HuH-7 (cell line): ENCODE measurements around the gene DMD.

Source experiments
- DNase-seq: peaks from one replicate; pipeline ENCODE4 v3.0.0; 2011; ENCODE audit warnings: low spot score

The DMD gene

DNA sequence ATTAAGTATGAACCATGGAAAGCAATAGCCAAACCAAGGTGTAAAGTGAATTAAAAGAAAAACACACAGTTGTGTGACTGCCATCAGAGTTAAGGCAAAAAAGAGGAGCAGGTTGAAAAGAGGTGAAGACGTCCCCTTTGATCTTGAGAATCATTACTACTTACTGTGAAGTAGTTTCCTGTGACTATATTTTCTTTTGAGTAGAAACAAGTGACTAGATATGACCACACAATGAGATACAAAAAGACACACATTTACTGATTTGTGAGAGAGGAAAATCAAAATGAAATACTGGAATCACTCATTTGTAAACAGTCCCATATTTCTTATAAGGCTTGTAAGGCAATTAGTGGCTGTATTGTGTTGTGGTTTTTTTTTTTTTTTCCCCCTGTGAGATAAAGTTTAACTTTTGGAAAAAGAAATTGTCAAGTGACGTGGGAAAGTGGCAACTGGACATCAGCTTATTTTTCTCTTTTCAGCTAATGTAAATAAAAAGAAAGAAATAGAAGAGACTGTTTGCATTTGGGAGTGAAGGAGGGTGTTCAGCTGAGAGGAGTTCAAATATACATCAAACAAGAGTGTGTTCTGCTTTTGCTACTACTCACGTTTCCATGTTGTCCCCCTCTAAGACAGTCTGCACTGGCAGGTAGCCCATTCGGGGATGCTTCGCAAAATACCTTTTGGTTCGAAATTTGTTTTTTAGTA is 2033.1 kb downstream of the DMD start:
- DNase-seq = no peak

DNA sequence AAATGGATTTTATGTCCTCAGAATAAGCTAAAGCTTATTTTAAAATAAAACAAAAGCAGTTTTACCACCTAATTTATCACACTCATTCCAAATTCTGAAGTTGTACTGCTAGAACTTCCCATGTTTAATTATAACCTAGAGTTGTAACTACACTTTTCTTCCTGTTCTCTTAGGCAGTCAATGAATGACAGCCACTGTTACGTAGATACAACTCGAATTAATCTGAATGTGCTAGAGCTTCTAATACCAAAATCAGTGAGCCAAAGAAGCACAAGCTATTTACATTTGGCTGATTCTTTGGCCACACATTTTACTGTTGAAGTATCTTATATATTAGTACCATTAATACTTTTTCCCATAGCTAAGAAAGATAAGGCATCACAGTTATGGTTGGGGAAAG is 2040.6 kb downstream of the DMD start:
- no peak for DNase-seq

GRCh38 chrX:31168551-31168950 is 2042.8 kb downstream of the DMD start:
- DNase-seq = no peak

- no peak for DNase-seq
These were observed 2044.5 kb downstream of the DMD start for GRCh38 chrX:31166832-31167231.

- no peak for DNase-seq
These were observed 2044.9 kb downstream of the DMD start for GRCh38 chrX:31166416-31166815.

GRCh38 chrX:31165241-31166035 is 2045.9 kb downstream of the DMD start:
- no peak for DNase-seq

DNA sequence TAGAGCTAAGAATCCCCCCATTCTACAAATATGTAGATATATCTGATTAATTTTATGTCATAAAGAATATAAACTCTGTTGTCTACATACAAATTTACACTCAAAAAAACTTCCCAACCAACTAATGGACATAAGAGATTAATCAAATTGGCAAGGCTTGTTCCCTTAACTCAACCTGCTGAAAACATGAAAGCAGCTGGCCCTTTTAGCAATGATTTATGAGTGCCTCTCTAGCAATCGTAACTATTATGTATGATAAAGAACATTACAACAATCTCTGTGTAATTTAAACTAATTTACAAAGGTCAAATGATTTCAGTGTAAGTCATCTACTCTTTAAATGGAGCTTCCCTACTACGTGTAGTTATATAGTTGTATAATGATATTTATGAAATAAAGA is 2056.4 kb downstream of the DMD start:
- no peak for DNase-seq

DNA sequence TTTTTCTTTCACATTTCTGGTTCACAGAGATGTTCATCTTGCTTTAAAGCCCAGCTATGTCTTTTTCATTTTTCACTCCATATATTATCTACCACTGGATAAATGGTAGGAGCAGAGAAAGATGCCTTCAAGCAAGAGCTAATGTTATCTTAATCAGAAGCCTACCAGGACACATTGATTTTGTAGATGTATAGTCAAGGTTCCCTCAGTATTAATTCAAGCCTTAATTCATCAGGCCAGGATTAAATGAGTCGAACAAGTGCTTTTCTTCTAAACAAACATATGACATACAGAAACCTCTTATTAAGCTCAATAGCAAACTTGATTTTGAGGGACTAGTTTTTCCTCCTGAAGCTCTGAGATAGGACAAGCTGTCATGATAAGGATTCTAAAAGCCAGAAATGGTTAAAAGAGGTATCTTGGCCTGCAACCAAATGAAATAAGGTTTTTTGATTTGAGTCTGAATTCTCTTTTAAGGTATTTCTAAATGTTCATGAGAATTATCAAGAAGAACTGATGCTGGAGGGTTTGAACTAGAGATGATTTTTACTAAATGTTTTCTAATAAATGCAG is 2057.8 kb downstream of the DMD start:
- no peak for DNase-seq

- DNase-seq = no peak
These were observed 2064.2 kb downstream of the DMD start for GRCh38 chrX:31147175-31147574.

GRCh38 chrX:31139961-31140360 is 2071.4 kb downstream of the DMD start:
- DNase-seq = no peak

GRCh38 chrX:31138124-31138523 is 2073.2 kb downstream of the DMD start:
- DNase-seq = no peak

GRCh38 chrX:31136144-31136611 is 2075.2 kb downstream of the DMD start:
- no peak for DNase-seq

GRCh38 chrX:31132821-31133241 is 2078.5 kb downstream of the DMD start:
- DNase-seq = no peak

DNA sequence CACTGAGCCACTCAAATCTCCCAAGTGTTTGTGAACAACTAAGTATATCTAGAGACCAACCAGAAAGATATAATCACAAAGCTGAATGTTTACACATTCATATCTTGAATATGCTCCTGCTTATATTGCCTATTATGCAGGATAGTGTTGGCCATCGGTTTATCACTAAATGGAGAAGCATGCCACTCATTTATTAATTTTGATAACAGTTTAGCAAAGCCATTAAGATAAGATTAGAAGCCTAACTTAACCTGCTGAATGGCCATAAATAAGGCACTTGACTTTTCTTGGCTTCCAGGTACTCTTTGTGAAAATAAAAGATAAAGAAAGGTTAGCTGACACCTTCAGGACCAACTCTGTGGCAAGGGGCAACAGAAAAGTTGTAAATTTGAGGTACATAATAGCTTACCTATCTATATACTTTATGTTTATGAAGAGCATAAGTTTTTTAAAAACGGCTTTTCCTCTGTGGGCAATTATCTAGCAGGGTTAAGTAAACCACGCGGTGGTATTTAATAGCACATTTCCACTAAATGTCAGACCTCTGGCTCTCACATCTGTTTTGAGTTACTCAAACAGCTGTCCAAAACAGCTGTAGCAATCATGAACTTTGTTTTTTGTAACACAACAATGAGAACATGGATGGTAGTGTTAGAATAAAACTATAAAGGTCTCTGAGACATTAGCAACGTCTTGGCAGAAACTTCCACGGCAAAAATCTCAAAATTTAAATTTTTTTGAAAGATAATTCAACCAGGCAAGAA is 2080.7 kb downstream of the DMD start:
- no peak for DNase-seq

DNA sequence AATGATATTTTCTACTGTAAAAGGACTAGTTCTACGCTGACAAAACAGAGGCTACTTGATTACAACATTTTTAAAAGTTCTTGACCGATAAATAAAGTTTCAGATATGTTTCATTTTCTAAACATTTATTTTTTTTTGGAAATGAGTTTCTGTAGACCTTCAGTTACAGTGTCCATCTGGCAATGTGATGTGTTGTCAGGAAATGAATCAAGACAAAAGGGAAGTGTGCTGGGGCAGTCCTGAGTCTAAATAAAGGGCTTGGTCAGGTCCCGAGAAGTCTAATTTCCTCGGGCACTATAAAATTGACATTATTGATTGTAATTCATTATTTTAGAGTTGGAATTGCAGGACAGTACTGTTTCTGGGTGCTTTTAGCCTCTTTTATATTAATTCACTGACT is 2082.5 kb downstream of the DMD start:
- DNase-seq = no peak

GRCh38 chrX:31127716-31128115 is 2083.6 kb downstream of the DMD start:
- DNase-seq = no peak

GRCh38 chrX:31126205-31126604 is 2085.1 kb downstream of the DMD start:
- no peak for DNase-seq

- no peak for DNase-seq
These were observed 2086.8 kb downstream of the DMD start for GRCh38 chrX:31124536-31124935.

DNA sequence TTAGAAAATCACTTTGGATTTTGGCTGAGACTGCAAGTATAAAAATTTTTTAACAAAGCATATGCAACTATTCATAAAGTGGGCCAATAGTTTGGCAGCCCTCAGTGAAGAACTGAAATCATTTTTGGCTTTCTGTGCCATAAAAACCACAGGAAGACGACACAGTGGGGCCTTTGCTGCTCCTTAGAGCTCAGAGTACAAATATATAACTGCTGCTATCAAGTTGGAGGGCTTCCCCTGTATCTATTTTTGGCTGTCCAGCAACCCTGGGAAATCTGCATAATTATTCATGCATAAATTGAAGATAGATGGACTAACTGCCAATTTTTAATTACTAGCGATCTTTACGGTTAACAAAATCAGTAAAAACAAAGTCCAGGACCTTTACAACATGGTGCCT is 2088.0 kb downstream of the DMD start:
- DNase-seq = no peak

GRCh38 chrX:31117266-31117665 is 2094.1 kb downstream of the DMD start:
- DNase-seq = no peak

- DNase-seq = no peak
These were observed 2096.0 kb downstream of the DMD start for GRCh38 chrX:31115398-31115797.

DNA sequence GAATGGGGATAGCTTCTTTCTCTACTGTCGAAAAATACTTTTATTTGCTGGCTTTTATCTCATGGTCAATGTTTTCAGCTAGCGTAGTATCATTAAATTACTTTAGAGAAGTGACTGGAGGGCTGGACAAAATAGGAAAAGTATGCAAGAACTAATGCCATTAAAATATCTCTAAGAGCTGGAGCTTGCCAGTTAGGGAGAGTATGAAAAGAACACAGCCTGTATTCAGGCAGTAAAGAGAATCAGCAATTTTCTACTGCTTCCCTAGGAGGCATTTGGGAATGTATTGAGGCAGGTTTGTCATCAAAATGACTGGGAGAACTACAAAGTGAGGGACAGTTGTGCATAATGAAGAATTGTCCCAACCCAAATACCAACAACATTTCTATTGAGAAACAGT is 2096.5 kb downstream of the DMD start:
- no peak for DNase-seq
